GM12874 (cell line): ENCODE results near the gene SYNE4.

ENCODE experiments used
- TF ChIP-seq, protein P1 (sequence below): IDR thresholded peaks from 2 replicates; pipeline ENCODE4 v1.5.1; 2011; ENCODE audit warnings: low read depth, mild to moderate bottlenecking, control low read depth, low read length, moderate library complexity; ENCODE audit not compliant: insufficient read depth

The SYNE4 gene

DNA sequence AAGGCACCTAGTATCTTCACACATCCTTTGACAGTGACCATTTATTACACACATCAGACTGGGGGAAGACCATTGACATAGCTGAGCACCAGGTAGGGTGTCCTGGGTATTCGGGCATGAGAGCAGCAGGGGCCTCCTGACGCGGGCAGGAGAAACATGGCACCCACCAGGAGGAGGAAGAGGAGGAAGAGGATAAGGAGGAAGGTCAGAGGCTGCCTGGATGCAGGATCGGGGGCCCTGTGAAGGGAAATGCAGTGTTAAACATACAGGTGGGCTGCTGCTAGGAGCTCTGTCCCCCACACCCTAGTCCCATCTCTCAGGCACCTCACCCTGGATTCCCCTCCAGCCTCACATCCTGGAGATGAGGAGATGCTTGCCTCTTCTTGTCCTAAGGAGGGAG, 5.3 kb downstream of the SYNE4 start:
- TF ChIP-seq, protein P1, sequence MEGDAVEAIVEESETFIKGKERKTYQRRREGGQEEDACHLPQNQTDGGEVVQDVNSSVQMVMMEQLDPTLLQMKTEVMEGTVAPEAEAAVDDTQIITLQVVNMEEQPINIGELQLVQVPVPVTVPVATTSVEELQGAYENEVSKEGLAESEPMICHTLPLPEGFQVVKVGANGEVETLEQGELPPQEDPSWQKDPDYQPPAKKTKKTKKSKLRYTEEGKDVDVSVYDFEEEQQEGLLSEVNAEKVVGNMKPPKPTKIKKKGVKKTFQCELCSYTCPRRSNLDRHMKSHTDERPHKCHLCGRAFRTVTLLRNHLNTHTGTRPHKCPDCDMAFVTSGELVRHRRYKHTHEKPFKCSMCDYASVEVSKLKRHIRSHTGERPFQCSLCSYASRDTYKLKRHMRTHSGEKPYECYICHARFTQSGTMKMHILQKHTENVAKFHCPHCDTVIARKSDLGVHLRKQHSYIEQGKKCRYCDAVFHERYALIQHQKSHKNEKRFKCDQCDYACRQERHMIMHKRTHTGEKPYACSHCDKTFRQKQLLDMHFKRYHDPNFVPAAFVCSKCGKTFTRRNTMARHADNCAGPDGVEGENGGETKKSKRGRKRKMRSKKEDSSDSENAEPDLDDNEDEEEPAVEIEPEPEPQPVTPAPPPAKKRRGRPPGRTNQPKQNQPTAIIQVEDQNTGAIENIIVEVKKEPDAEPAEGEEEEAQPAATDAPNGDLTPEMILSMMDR: no peak

GRCh38 chr19:36001605-36002004, 7.0 kb downstream of the SYNE4 start:
- TF ChIP-seq, protein P1: no peak

GRCh38 chr19:35996777-35997176, 11.8 kb downstream of the SYNE4 start:
- TF ChIP-seq, protein P1: no peak

DNA sequence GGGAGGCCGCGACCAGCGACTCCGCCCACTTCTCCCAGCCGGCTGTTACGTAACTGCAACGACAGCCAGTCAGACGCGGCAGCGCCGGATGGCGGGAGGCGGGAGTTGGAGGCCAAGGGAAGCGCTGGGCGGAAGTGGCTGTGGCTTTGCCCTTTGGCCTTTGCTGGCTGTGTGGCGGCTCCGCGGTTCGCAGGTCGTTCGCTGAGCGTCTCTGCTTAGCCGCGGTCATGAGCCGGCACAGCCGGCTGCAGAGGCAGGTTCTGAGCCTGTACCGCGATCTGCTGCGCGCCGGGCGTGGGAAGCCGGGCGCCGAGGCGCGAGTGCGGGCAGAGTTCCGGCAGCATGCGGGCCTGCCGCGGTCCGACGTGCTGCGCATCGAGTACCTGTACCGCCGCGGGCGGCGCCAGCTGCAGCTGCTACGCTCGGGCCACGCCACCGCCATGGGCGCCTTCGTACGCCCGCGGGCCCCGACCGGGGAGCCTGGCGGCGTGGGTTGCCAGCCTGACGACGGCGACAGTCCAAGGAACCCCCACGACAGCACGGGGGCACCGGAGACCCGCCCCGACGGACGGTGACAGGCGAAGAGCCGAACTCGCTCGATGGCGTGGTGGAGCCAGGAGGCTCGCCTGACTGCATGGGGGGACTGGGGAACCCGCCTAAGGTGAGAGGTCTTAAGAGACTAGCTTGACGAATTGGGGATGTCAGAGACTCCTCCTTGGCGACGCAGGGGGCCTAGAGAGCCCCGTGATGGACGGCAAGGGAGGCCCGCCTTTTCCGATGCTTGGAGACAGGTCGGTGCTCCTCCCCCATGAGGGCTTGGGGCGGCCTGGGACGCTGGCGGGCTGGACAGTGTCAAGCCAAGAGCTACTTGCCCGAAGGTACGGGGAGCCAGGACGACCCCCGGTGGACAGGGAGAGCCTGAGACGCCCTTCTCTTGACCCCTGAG, 13.3 kb downstream of the SYNE4 start, which contains the start of gene SDHAF1:
TSS of gene SDHAF1 (plus strand) at position 141 of the 946 bp plus-strand sequence. CDS start at position 228, 87 bp downstream.
- TF ChIP-seq, protein P1: 0 out of 2 replicates have a peak, but pooled peaks have one; percentile 6

- TF ChIP-seq, protein P1: peak; percentile 28; the same call in 1 of the 2 replicates
These were observed 14.6 kb downstream of the SYNE4 start for GRCh38 chr19:35993923-35994598.

DNA sequence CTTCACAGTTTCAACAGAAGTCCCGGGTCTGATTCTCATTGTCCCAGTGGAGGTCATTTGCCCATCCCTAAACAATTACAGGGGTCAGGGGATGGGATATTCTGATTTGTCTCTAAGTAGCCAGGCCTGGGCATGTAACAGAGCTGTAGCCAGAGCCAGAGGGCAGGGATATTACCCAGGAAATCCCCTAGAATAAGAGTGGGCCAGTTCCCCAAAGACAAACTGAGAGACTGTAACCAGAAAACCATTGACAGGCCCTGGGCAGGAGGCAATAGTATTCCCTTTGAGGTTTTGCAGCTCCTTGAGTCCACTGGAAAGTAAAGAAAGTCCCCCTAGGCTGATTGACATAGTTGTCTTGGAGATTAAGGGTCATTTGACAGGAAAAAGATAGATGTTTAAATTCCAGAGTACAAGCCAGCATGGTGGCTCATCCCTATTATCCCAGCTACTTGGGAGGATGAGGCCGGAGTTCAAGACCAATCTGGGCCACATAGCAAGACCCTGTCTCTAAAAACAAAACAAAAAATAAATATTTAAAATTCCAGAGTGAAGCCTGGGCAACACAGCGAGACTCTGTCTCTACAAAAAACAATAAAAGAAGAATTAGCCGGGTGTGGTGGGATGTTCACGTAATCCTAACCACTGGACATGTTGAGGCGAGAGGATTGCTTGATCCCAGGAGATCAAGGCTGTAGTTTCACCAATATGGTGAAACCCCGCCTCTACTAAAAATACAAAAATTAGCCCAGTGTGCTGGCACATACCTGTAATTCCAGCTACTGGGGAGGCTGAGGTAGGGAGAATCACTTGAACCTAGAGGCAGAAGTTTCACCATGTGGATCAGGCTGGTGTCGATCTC, 15.5 kb downstream of the SYNE4 start:
- TF ChIP-seq, protein P1: no peak
